OCI-LY1 (cell line): ENCODE results near the gene TUBB3.

Experiments
- H2AFZ ChIP-seq: fragments of 200-600 bp; sonication (generic), shearing (Covaris generic); 2 replicates; pipeline ENCODE4 v1.6.0; 2014; ENCODE audit warnings: antibody characterized with exemption, mild to moderate bottlenecking, low read length
- H3F3A ChIP-seq: fragments of 200-600 bp; sonication (generic), shearing (Covaris generic); 2 replicates; pipeline ENCODE4 v1.6.0; 2014; ENCODE audit warnings: mild to moderate bottlenecking, antibody characterized with exemption, low read length, moderate library complexity; ENCODE audit not compliant: insufficient read depth
- H3K27ac ChIP-seq: fragments of 200-600 bp; sonication (generic); 2 replicates; pipeline ENCODE4 v1.5.1; 2014; ENCODE audit warnings: low read length, mixed run types, mild to moderate bottlenecking, low read depth; ENCODE audit not compliant: poor library complexity, severe bottlenecking
- H3K27me3 ChIP-seq: fragments of 200-600 bp; sonication (generic); 2 replicates; pipeline ENCODE4 v1.6.0; 2014; ENCODE audit warnings: antibody characterized with exemption, mild to moderate bottlenecking, low read length, moderate library complexity; ENCODE audit not compliant: insufficient read depth
- H3K36me3 ChIP-seq: fragments of 200-600 bp; sonication (generic); 2 replicates; pipeline ENCODE4 v1.6.1; 2014; ENCODE audit warnings: mild to moderate bottlenecking, antibody characterized with exemption, low read length, moderate library complexity, mixed read lengths; ENCODE audit not compliant: insufficient read depth
- H3K4me1 ChIP-seq: fragments of 200-600 bp; sonication (generic); 2 replicates; pipeline ENCODE4 v1.5.1; 2014; ENCODE audit warnings: mild to moderate bottlenecking, low read length, moderate library complexity; ENCODE audit not compliant: insufficient read depth, severe bottlenecking
- H3K4me2 ChIP-seq: fragments of 200-600 bp; sonication (generic), shearing (Covaris generic); 2 replicates; pipeline ENCODE4 v1.6.1; 2014; ENCODE audit warnings: low read length
- H3K4me3 ChIP-seq: fragments of 200-600 bp; sonication (generic); 2 replicates; pipeline ENCODE4 v1.5.1; 2014; ENCODE audit warnings: low read length, low read depth, mild to moderate bottlenecking, mixed read lengths; ENCODE audit not compliant: poor library complexity, severe bottlenecking
- H3K79me2 ChIP-seq: fragments of 200-600 bp; shearing (Covaris generic); 2 replicates; pipeline ENCODE4 v1.6.1; 2016; ENCODE audit warnings: mixed run types, low read length, mixed read lengths; ENCODE audit not compliant: insufficient read depth
- H3K9ac ChIP-seq: fragments of 200-600 bp; sonication (generic), shearing (Covaris generic); 2 replicates; pipeline ENCODE4 v1.6.1; 2014; ENCODE audit warnings: mild to moderate bottlenecking, low read length, mixed read lengths
- H3K9me2 ChIP-seq: fragments of 200-600 bp; sonication (generic), shearing (Covaris generic); 2 replicates; pipeline ENCODE4 v1.6.1; 2014; ENCODE audit warnings: low read depth, mild to moderate bottlenecking, low read length, mixed read lengths
- H3K9me3 ChIP-seq: fragments of 200-600 bp; shearing (Covaris generic); 2 replicates; pipeline ENCODE4 v1.6.1; 2014; ENCODE audit warnings: low read length, mixed read lengths
- H4K20me1 ChIP-seq: fragments of 200-600 bp; sonication (generic), shearing (Covaris generic); 2 replicates; pipeline ENCODE4 v1.6.0; 2016; ENCODE audit warnings: mild to moderate bottlenecking, low read length; ENCODE audit not compliant: insufficient read depth
- EZH2 ChIP-seq: fragments of 200-600 bp; sonication (generic), shearing (Covaris generic); IDR thresholded peaks from 2 replicates; pipeline ENCODE4 v1.8.0; 2017; ENCODE audit warnings: borderline replicate concordance, mixed run types, mild to moderate bottlenecking, antibody characterized with exemption, low read length, moderate library complexity, mixed read lengths
- TF ChIP-seq, protein P1 (sequence below): fragments of 200-600 bp; sonication (generic), shearing (Covaris generic); IDR thresholded peaks from 2 replicates; pipeline ENCODE4 v1.5.1; 2017; ENCODE audit warnings: mild to moderate bottlenecking, antibody characterized with exemption, low read length, moderate library complexity, mixed read lengths

TUBB3 gene

DNA sequence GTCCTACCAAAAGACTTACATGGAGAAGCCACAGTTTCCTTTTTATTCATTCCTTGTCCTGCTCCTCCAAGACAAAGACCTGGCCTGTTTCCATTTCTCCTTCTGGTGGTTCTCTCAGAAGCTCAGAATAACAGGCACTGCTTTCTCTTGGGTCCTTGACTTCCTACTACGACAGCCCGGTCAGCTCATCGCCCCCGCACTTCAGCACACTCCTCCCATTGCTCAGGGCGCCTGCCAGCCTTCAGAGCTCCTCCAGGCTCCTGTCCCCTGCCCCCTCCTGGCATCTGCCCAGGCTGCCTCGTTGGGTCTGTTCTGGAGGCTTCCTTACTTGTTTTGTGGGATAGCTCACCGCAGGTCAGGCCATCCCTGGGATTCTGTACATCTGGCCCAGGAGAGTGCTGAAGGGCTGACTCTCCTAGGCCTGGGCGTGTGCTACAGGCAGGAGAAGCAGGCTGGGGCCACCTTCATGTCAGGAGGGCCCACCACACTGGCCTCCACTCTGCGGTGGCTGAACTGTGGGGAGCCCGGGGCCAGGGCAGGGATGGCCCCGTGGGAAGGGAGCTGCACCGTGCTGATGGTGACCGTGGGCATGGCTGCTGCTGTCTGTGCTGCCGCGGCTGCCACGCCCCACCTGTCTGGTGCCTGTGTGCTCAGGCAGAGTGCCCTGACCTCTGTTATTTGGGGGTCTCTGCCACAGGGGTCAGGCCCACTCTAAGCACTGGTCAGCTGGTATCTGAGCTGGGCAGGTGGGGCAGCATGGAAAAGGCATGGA lies 32.1 kb upstream of the TUBB3 start:
- no peaks in the 10 kb centered on the region for H4K20me1 ChIP-seq
- H3K27ac ChIP-seq = no peak overlapping the region
- H2AFZ ChIP-seq = no peak overlapping the region
- H3K9ac ChIP-seq = no peak overlapping the region
- H3K4me1 ChIP-seq = no peaks in the 10 kb centered on the region
- H3K79me2 ChIP-seq = no peaks in the 10 kb centered on the region
- H3F3A ChIP-seq = no peaks in the 10 kb centered on the region
- no peaks in the 10 kb centered on the region for H3K9me3 ChIP-seq
- H3K4me3 ChIP-seq = no peak overlapping the region
- no peaks in the 10 kb centered on the region for H3K27me3 ChIP-seq
- no peak overlapping the region for H3K4me2 ChIP-seq
- H3K36me3 ChIP-seq = peaks cover 85% of the 10 kb centered on the region
- TF ChIP-seq, protein P1, sequence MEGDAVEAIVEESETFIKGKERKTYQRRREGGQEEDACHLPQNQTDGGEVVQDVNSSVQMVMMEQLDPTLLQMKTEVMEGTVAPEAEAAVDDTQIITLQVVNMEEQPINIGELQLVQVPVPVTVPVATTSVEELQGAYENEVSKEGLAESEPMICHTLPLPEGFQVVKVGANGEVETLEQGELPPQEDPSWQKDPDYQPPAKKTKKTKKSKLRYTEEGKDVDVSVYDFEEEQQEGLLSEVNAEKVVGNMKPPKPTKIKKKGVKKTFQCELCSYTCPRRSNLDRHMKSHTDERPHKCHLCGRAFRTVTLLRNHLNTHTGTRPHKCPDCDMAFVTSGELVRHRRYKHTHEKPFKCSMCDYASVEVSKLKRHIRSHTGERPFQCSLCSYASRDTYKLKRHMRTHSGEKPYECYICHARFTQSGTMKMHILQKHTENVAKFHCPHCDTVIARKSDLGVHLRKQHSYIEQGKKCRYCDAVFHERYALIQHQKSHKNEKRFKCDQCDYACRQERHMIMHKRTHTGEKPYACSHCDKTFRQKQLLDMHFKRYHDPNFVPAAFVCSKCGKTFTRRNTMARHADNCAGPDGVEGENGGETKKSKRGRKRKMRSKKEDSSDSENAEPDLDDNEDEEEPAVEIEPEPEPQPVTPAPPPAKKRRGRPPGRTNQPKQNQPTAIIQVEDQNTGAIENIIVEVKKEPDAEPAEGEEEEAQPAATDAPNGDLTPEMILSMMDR = no peak
- TF ChIP-seq EZH2 = no peak
- no peaks in the 10 kb centered on the region for H3K9me2 ChIP-seq

- no peaks in the 10 kb centered on the region for H3K9me3 ChIP-seq
Observed at GRCh38 chr16:89892055-89892630, 31.0 kb upstream of the TUBB3 start.

DNA sequence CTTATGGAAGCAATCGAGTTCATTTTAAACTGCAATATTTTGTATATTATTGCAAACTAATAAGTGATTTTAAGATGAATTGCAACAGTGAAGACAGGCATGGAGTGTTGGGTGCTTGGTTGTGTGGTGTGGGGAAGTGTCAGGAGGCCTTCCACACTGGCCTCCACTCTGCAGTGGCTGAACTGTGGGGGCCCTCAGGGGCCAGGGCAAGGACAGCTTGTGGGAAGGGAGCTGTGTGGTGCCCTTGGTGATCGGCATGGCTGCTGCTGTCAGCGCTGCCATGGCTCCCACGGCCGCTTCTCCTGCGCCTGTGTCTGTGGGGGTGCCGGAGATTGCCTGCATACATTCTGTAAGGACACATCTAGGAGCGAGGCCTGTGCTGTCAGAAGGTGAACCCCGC lies 30.5 kb upstream of the TUBB3 start:
- H3K79me2 ChIP-seq = no peaks in the 10 kb centered on the region
- TF ChIP-seq, protein P1 = no peak
- no peak for TF ChIP-seq EZH2
- H3F3A ChIP-seq = no peaks in the 10 kb centered on the region
- H3K36me3 ChIP-seq = peaks cover 85% of the 10 kb centered on the region
- no peak overlapping the region for H3K9ac ChIP-seq
- H3K27ac ChIP-seq = no peak overlapping the region
- H4K20me1 ChIP-seq = no peaks in the 10 kb centered on the region
- H3K4me1 ChIP-seq = no peaks in the 10 kb centered on the region
- no peaks in the 10 kb centered on the region for H3K9me2 ChIP-seq
- no peaks in the 10 kb centered on the region for H3K27me3 ChIP-seq
- no peak overlapping the region for H3K4me2 ChIP-seq
- H3K4me3 ChIP-seq = no peak overlapping the region
- H2AFZ ChIP-seq = no peak overlapping the region
- H3K9me3 ChIP-seq = no peaks in the 10 kb centered on the region

More at GRCh38 chr16:89892055-89892630, 31.0 kb upstream of the TUBB3 start:
- H3K4me2 ChIP-seq = no peak overlapping the region
- H2AFZ ChIP-seq = no peak overlapping the region
- H3K9me2 ChIP-seq = no peaks in the 10 kb centered on the region
- no peaks in the 10 kb centered on the region for H4K20me1 ChIP-seq
- H3F3A ChIP-seq = no peaks in the 10 kb centered on the region
- TF ChIP-seq, protein P1 = no peak
- no peak for TF ChIP-seq EZH2
- H3K4me3 ChIP-seq = no peak overlapping the region
- no peaks in the 10 kb centered on the region for H3K4me1 ChIP-seq
- H3K79me2 ChIP-seq = no peaks in the 10 kb centered on the region
- no peaks in the 10 kb centered on the region for H3K27me3 ChIP-seq
- no peak overlapping the region for H3K27ac ChIP-seq
- H3K36me3 ChIP-seq = peaks cover 85% of the 10 kb centered on the region
- no peak overlapping the region for H3K9ac ChIP-seq
